Keratinocyte (primary cell): ENCODE results near the gene POLE3.
"Not testable (repeated sequence)": the region's sequence is repeated elsewhere in the genome, so short reads cannot be mapped to it uniquely, and the experiment has no call there.

Experiments
- EZH2 ChIP-seq: IDR thresholded peaks from one replicate; pipeline ENCODE4 v1.6.1; 2012; ENCODE audit warnings: inconsistent platforms, mild to moderate bottlenecking, low read length, moderate library complexity
- TF ChIP-seq, protein P1 (sequence below), 3 experiments: IDR thresholded peaks in 1 of 3; conservative IDR thresholded peaks in 1 of 3; optimal IDR thresholded peaks in 1 of 3; 2 replicates in 2 of 3; 3 replicates in 1 of 3; pipeline versions ENCODE3 to v1.5.1; 2011; ENCODE audit warnings: low read length in 3 of 3, mild to moderate bottlenecking in 3 of 3, moderate library complexity in 2 of 3, control low read depth in 1 of 3, inconsistent platforms in 1 of 3; ENCODE audit not compliant: insufficient read depth in 2 of 3; ENCODE audit errors: extremely low read depth in 1 of 3

DNA sequence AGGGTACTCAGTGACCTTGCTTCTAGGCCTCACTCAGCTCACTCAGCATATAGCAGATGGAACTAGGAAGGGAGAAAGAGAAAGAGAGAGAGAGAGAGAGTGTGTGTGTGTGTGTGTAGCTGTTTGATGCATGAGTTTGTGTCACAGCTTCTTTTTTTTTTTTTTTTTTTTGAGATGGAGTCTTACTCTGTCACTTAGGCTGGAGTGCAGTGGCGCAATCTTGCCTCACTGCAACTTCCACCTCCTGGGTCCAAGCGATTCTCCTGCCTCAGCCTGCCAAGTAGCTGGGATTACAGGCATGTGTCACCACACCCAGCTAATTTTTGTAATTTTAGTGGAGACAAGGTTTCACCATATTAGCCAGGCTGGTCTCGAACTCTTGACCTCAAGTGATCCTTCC, 44.8 kb downstream of the POLE3 start:
- TF ChIP-seq, protein P1, sequence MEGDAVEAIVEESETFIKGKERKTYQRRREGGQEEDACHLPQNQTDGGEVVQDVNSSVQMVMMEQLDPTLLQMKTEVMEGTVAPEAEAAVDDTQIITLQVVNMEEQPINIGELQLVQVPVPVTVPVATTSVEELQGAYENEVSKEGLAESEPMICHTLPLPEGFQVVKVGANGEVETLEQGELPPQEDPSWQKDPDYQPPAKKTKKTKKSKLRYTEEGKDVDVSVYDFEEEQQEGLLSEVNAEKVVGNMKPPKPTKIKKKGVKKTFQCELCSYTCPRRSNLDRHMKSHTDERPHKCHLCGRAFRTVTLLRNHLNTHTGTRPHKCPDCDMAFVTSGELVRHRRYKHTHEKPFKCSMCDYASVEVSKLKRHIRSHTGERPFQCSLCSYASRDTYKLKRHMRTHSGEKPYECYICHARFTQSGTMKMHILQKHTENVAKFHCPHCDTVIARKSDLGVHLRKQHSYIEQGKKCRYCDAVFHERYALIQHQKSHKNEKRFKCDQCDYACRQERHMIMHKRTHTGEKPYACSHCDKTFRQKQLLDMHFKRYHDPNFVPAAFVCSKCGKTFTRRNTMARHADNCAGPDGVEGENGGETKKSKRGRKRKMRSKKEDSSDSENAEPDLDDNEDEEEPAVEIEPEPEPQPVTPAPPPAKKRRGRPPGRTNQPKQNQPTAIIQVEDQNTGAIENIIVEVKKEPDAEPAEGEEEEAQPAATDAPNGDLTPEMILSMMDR (optimal IDR thresholded peaks at IDR 0.05 in 1 of 3, IDR thresholded peaks at IDR 0.05 in 1 of 3, conservative IDR thresholded peaks at IDR 0.05 in 1 of 3; ENCODE audit: extremely low read depth in 1 of 3, insufficient read depth in 2 of 3, low read length in 3 of 3) = not testable (repeated sequence)
- not testable (repeated sequence) for TF ChIP-seq EZH2
